ENCODE data around the gene ROR1.

The ROR1 gene

DNA sequence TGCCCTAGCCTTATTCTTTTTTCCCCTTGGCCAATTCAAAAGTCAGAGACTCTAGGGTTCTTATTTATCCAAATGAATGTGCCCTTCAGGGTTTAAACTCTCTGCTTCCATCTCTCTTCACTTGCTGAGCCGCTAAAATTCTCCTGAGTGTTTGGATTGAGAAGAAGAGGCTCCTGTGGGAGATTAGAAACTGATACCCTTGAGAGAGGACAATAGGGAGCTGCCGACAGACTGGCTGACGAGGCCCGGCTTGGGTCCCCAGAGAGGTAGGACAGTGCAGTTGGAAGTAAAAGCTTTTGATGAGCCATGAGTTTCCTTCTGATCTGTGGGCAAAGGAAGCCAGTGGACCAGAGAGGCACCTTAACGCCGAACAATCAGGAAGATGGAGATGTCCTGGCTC is 388.3 kb downstream of the ROR1 start:
- Histone ChIP-seq H3K27me3 (ENCODE audit: control insufficient read depth in 1 of 2, insufficient read depth in 1 of 2, low read length in 2 of 2) (no peaks in the 10 kb centered on the region), H4K91ac (ENCODE audit: low read length) (no peak overlapping the region), H3K4me2 (ENCODE audit: low read length, poor library complexity, severe bottlenecking) (no peak overlapping the region), H2BK120ac (ENCODE audit: low read depth, low read length) (no peak overlapping the region), H3K23ac (ENCODE audit: low read length in 2 of 2) (no peak overlapping the region), H3K18ac (ENCODE audit: low read depth in 1 of 2, low read length in 2 of 2) (no peak overlapping the region), H3K4me1 (ENCODE audit: control insufficient read depth, insufficient read depth, low read depth, low read length) (peaks cover 2% of the 10 kb centered on the region), H3K9me3 (ENCODE audit: control insufficient read depth, low read length) (no peaks in the 10 kb centered on the region), H2AK5ac (ENCODE audit: low read length, severe bottlenecking) (no peak overlapping the region), H2AFZ (ENCODE audit: low read depth, low read length) (no peak overlapping the region), H4K8ac (ENCODE audit: low read length) (no peak overlapping the region), H3K27ac (ENCODE audit: low read length, poor library complexity, severe bottlenecking) (no peak overlapping the region), H3K4ac (ENCODE audit: low read depth in 1 of 2, low read length in 2 of 2) (no peak overlapping the region), H3K9ac (ENCODE audit: low read length) (peak overlapping the region; percentile 51), H3K14ac (ENCODE audit: low read length in 2 of 2) (no peak overlapping the region), H3K79me1 (replicated peaks; ENCODE audit: low read length, poor library complexity, severe bottlenecking) (no peaks in the 10 kb centered on the region), H3K4me3 (ENCODE audit: insufficient read depth in 1 of 2, low read depth in 1 of 2, low read length in 2 of 2) (no peak overlapping the region), H2BK5ac (ENCODE audit: low read depth, low read length, poor library complexity, severe bottlenecking) (no peak overlapping the region), H2BK15ac (ENCODE audit: low read depth, poor library complexity, severe bottlenecking) (no peak overlapping the region), H2BK12ac (ENCODE audit: low read length in 2 of 2) (no peak overlapping the region), H3K36me3 (ENCODE audit: control insufficient read depth in 1 of 2, insufficient read depth in 2 of 2, low read depth in 1 of 2, low read length in 2 of 2) (peaks cover 4 to 16% of the 10 kb centered on the region in 2 experiments)
- WGBS: 95% methylated on average over 6 of the region's 6 CpGs
- no peak for DNase-seq

DNA sequence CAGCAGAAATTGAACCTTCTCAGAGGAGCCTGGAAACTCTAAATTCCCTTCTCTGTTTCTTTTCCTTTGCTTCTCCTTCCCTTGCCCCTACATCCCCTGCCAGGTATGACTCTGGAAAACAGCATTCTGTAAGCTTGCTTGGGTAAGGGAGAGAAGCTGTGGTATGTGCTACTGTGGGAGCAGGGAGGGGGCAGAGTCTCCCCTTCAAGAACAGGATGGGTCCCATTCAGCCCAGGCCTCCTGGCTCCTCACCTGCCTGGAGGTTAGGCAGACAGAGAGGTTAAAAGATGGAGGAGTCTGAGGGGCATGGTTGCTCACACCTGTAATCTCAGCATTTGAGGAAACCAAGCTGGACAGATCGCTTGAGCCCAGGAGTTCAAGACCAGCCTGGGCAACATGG is 389.0 kb downstream of the ROR1 start:
- peak overlapping the region in 1 of 2 experiments; percentile 13 for H3K14ac ChIP-seq (ENCODE audit: low read length in 2 of 2)
- no peak overlapping the region for H2BK12ac ChIP-seq (ENCODE audit: low read length in 2 of 2)
- no peaks in the 10 kb centered on the region for H3K9me3 ChIP-seq (ENCODE audit: control insufficient read depth, low read length)
- no peaks in the 10 kb centered on the region for H3K79me1 ChIP-seq (replicated peaks; ENCODE audit: low read length, poor library complexity, severe bottlenecking)
- H2BK15ac ChIP-seq (ENCODE audit: low read depth, poor library complexity, severe bottlenecking): no peak overlapping the region
- 100% methylated on average over 1 of the region's 1 CpG for WGBS
- no peak for DNase-seq
- H3K36me3 ChIP-seq (ENCODE audit: control insufficient read depth in 1 of 2, insufficient read depth in 2 of 2, low read depth in 1 of 2, low read length in 2 of 2): peaks cover 4 to 16% of the 10 kb centered on the region in 2 experiments
- no peak overlapping the region for H3K27ac ChIP-seq (ENCODE audit: low read length, poor library complexity, severe bottlenecking)
- no peak overlapping the region for H3K4ac ChIP-seq (ENCODE audit: low read depth in 1 of 2, low read length in 2 of 2)
- H3K4me1 ChIP-seq (ENCODE audit: control insufficient read depth, insufficient read depth, low read depth, low read length): peaks cover 2% of the 10 kb centered on the region
- no peak overlapping the region for H3K4me2 ChIP-seq (ENCODE audit: low read length, poor library complexity, severe bottlenecking)
- no peak overlapping the region for H2AFZ ChIP-seq (ENCODE audit: low read depth, low read length)
- no peak overlapping the region for H2BK120ac ChIP-seq (ENCODE audit: low read depth, low read length)
- no peak overlapping the region for H3K4me3 ChIP-seq (ENCODE audit: insufficient read depth in 1 of 2, low read depth in 1 of 2, low read length in 2 of 2)
- H3K9ac ChIP-seq (ENCODE audit: low read length): no peak overlapping the region
- H3K27me3 ChIP-seq (ENCODE audit: control insufficient read depth in 1 of 2, insufficient read depth in 1 of 2, low read length in 2 of 2): no peaks in the 10 kb centered on the region
- H4K8ac ChIP-seq (ENCODE audit: low read length): no peak overlapping the region
- H2BK5ac ChIP-seq (ENCODE audit: low read depth, low read length, poor library complexity, severe bottlenecking): no peak overlapping the region
- no peak overlapping the region for H4K91ac ChIP-seq (ENCODE audit: low read length)
- no peak overlapping the region for H2AK5ac ChIP-seq (ENCODE audit: low read length, severe bottlenecking)
- H3K23ac ChIP-seq (ENCODE audit: low read length in 2 of 2): no peak overlapping the region
- H3K18ac ChIP-seq (ENCODE audit: low read depth in 1 of 2, low read length in 2 of 2): peak overlapping the region in 1 of 2 experiments; percentile 34

DNA sequence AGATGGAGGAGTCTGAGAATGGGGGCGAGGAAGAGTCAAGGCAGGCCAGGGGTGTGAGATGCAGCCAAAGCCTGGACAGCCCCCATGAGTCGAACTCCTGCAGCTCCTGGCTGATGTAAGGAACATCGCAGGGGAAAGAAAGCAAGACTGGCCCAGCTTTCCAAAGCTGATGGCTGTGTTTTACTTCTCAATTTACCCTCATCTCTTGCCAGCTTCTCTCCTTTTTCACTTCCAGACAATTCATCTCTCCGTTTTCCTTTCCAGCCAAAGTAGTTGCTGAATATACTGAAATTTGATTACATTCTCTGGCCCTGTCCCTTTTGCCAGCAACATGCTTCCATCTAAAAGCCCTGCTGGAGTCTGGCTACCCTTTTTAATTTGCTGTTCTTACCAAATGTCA is 389.6 kb downstream of the ROR1 start:
- no peak overlapping the region for H3K4ac ChIP-seq (ENCODE audit: low read depth in 1 of 2, low read length in 2 of 2)
- H3K9ac ChIP-seq (ENCODE audit: low read length): peak overlapping the region; percentile 64
- 93% methylated on average over 4 of the region's 4 CpGs for WGBS
- peaks cover 2% of the 10 kb centered on the region for H3K4me1 ChIP-seq (ENCODE audit: control insufficient read depth, insufficient read depth, low read depth, low read length)
- H4K91ac ChIP-seq (ENCODE audit: low read length): no peak overlapping the region
- H3K27ac ChIP-seq (ENCODE audit: low read length, poor library complexity, severe bottlenecking): no peak overlapping the region
- H2BK12ac ChIP-seq (ENCODE audit: low read length in 2 of 2): no peak overlapping the region
- peaks cover 4 to 16% of the 10 kb centered on the region in 2 experiments for H3K36me3 ChIP-seq (ENCODE audit: control insufficient read depth in 1 of 2, insufficient read depth in 2 of 2, low read depth in 1 of 2, low read length in 2 of 2)
- no peak overlapping the region for H3K14ac ChIP-seq (ENCODE audit: low read length in 2 of 2)
- H3K18ac ChIP-seq (ENCODE audit: low read depth in 1 of 2, low read length in 2 of 2): no peak overlapping the region
- H2BK5ac ChIP-seq (ENCODE audit: low read depth, low read length, poor library complexity, severe bottlenecking): no peak overlapping the region
- H3K9me3 ChIP-seq (ENCODE audit: control insufficient read depth, low read length): no peaks in the 10 kb centered on the region
- no peak overlapping the region for H2BK15ac ChIP-seq (ENCODE audit: low read depth, poor library complexity, severe bottlenecking)
- no peak overlapping the region for H4K8ac ChIP-seq (ENCODE audit: low read length)
- no peak overlapping the region for H2AFZ ChIP-seq (ENCODE audit: low read depth, low read length)
- no peaks in the 10 kb centered on the region for H3K27me3 ChIP-seq (ENCODE audit: control insufficient read depth in 1 of 2, insufficient read depth in 1 of 2, low read length in 2 of 2)
- no peak overlapping the region for H3K4me3 ChIP-seq (ENCODE audit: insufficient read depth in 1 of 2, low read depth in 1 of 2, low read length in 2 of 2)
- DNase-seq: no peak
- no peak overlapping the region for H3K23ac ChIP-seq (ENCODE audit: low read length in 2 of 2)
- no peak overlapping the region for H3K4me2 ChIP-seq (ENCODE audit: low read length, poor library complexity, severe bottlenecking)
- H2BK120ac ChIP-seq (ENCODE audit: low read depth, low read length): no peak overlapping the region
- no peak overlapping the region for H2AK5ac ChIP-seq (ENCODE audit: low read length, severe bottlenecking)
- no peaks in the 10 kb centered on the region for H3K79me1 ChIP-seq (replicated peaks; ENCODE audit: low read length, poor library complexity, severe bottlenecking)

DNA sequence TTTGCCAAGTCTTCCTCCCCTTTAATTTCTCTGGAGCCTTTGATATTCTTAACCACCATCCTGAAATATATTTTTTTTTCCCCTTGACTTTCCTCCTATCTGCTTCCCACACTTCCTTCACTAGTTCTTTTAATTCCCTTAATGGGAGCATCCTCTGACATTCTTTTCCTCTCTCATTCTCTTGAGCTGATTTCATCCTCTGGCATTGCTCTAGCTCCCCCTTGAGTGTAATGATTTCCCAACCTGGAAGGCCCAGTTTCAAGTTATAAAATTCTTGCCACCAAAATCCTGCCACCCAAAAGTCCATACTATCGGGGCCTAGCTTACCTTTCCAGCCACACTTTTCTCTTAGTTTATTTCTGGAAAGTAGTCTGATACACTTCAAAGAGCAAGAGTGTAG is 390.2 kb downstream of the ROR1 start:
- Histone ChIP-seq H2AFZ (ENCODE audit: low read depth, low read length) (no peak overlapping the region), H2AK5ac (ENCODE audit: low read length, severe bottlenecking) (no peak overlapping the region), H3K4ac (ENCODE audit: low read depth in 1 of 2, low read length in 2 of 2) (no peak overlapping the region), H2BK15ac (ENCODE audit: low read depth, poor library complexity, severe bottlenecking) (no peak overlapping the region), H3K36me3 (ENCODE audit: control insufficient read depth in 1 of 2, insufficient read depth in 2 of 2, low read depth in 1 of 2, low read length in 2 of 2) (peaks cover 4 to 13% of the 10 kb centered on the region in 2 experiments), H2BK12ac (ENCODE audit: low read length in 2 of 2) (no peak overlapping the region), H3K4me2 (ENCODE audit: low read length, poor library complexity, severe bottlenecking) (no peak overlapping the region), H4K91ac (ENCODE audit: low read length) (no peak overlapping the region), H3K18ac (ENCODE audit: low read depth in 1 of 2, low read length in 2 of 2) (no peak overlapping the region), H3K4me1 (ENCODE audit: control insufficient read depth, insufficient read depth, low read depth, low read length) (peaks cover 2% of the 10 kb centered on the region), H3K9ac (ENCODE audit: low read length) (peak overlapping the region; percentile 64), H3K14ac (ENCODE audit: low read length in 2 of 2) (no peak overlapping the region), H3K4me3 (ENCODE audit: insufficient read depth in 1 of 2, low read depth in 1 of 2, low read length in 2 of 2) (no peak overlapping the region), H3K27ac (ENCODE audit: low read length, poor library complexity, severe bottlenecking) (no peak overlapping the region), H3K79me1 (replicated peaks; ENCODE audit: low read length, poor library complexity, severe bottlenecking) (no peaks in the 10 kb centered on the region), H3K23ac (ENCODE audit: low read length in 2 of 2) (no peak overlapping the region), H3K9me3 (ENCODE audit: control insufficient read depth, low read length) (no peaks in the 10 kb centered on the region), H4K8ac (ENCODE audit: low read length) (no peak overlapping the region), H3K27me3 (ENCODE audit: control insufficient read depth in 1 of 2, insufficient read depth in 1 of 2, low read length in 2 of 2) (no peaks in the 10 kb centered on the region), H2BK120ac (ENCODE audit: low read depth, low read length) (no peak overlapping the region), H2BK5ac (ENCODE audit: low read depth, low read length, poor library complexity, severe bottlenecking) (no peak overlapping the region)
- WGBS: no CpG with 5 or more reads among the region's 1 CpG
- peak; percentile 53 for DNase-seq
